Measurements from ENCODE around the gene MAP3K21. TPM values are rescaled to one million over a fixed set of nuclear protein-coding genes. Genes with fewer than 3 reads are reported as not detected.
A peak's percentile ranks its signal among the peaks of the same experiment; 100 is the strongest.

Gene MAP3K21
- 11.0 TPM for polyA plus RNA-seq
- long read RNA-seq, donor 1: 0 reads
- long read RNA-seq, donor 2, full-length matches to known transcripts: 2 of 2 reads
- long read RNA-seq, donor 2, partial matches to known transcripts: 0 of 2 reads
- long read RNA-seq, donor 2, other reads (novel, unspliced or antisense): 0 of 2 reads
- long read RNA-seq, donor 3: 0 reads
- long read RNA-seq, donor 4: 0 reads
- long read RNA-seq, donor 5, full-length matches to known transcripts: 2 of 2 reads
- long read RNA-seq, donor 5, partial matches to known transcripts: 0 of 2 reads
- long read RNA-seq, donor 5, other reads (novel, unspliced or antisense): 0 of 2 reads
- long read RNA-seq, donor 6, full-length matches to known transcripts: 1 of 8 reads
- long read RNA-seq, donor 6, partial matches to known transcripts: 7 of 8 reads
- long read RNA-seq, donor 6, other reads (novel, unspliced or antisense): 0 of 8 reads
- long read RNA-seq, donor 7: 0 reads
- long read RNA-seq, donor 8: 0 reads
- long read RNA-seq, donor 9, full-length matches to known transcripts: 1 of 1 reads
- long read RNA-seq, donor 9, partial matches to known transcripts: 0 of 1 reads
- long read RNA-seq, donor 9, other reads (novel, unspliced or antisense): 0 of 1 reads
- long read RNA-seq, donor 10, full-length matches to known transcripts: 3 of 3 reads
- long read RNA-seq, donor 10, partial matches to known transcripts: 0 of 3 reads
- long read RNA-seq, donor 10, other reads (novel, unspliced or antisense): 0 of 3 reads
- long read RNA-seq, donor 11: 0 reads

DNA sequence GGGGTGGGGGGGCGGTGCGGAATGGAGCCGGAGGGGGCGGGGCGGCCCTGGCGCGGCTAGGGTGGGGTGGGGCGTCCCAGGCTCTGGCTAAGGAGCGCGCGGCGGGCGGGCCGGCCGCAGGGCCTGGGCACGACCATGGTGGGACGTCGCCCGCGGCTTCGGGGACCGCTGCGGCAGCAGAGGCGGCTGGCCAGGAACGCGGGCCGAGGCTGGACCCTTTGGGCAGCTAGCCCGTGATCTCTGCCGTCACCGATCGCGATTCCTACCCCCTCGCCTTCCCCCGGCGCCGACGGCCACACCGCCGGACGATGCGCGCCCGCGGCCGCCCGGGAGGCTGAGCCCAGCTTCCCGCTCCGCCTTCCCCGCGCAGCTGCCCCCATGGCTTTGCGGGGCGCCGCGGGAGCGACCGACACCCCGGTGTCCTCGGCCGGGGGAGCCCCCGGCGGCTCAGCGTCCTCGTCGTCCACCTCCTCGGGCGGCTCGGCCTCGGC, at the start of gene MAP3K21:
TSS of gene MAP3K21 (plus strand) at position 74 of the 491 bp plus-strand sequence. CDS start at position 379, 305 bp downstream.
- Histone ChIP-seq H3K4me3 (ENCODE audit: low read length) (peak within 1 kb of the TSS; percentile 51), H3K4me1 (ENCODE audit: control insufficient read depth, insufficient read depth, low read length) (no peaks in the 10 kb centered on the region), H3K9me3 (ENCODE audit: control insufficient read depth, low read depth, low read length) (no peaks in the 10 kb centered on the region), H3K36me3 (ENCODE audit: control insufficient read depth, insufficient read depth, low read length) (no peaks in the 10 kb centered on the region), H3K27ac (ENCODE audit: low read length) (peak within 1 kb of the TSS; percentile 30), H3K27me3 (ENCODE audit: control insufficient read depth, insufficient read depth, low read length) (peaks cover 6% of the 10 kb centered on the region)
- no CpG with 5 or more reads among the region's 68 CpGs for WGBS (ENCODE audit: insufficient coverage, low lambda C conversion rate)
- peak in 1 of 2 donors; percentile 79 for DNase-seq

DNA sequence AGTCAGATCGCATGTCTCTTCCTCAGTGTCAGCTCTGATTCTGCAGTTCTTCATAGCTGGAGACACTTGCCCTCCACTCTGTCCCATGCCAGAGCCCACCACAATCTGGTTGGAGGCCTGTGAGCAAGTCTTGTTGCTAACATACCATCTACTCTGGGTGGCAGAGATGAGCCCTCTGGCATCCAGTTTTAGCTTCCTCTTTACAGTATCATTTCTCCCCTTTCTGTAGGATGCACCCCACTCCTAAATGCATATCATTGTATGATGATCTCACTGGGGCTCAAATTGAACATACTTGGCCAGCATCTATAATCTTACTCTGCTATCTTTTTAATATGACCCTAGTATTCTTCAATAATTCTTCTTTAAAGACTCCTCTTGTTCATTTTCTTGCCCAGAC, 48.9 kb upstream of the MAP3K21 start:
- no peak for DNase-seq
- no peaks in the 10 kb centered on the region for H3K27me3 ChIP-seq (ENCODE audit: control insufficient read depth, insufficient read depth, low read length)
- no peaks in the 10 kb centered on the region for H3K9me3 ChIP-seq (ENCODE audit: control insufficient read depth, low read depth, low read length)
- no peak overlapping the region for H3K4me3 ChIP-seq (ENCODE audit: low read length)
- H3K27ac ChIP-seq (ENCODE audit: low read length): no peak overlapping the region
- no peaks in the 10 kb centered on the region for H3K4me1 ChIP-seq (ENCODE audit: control insufficient read depth, insufficient read depth, low read length)
- H3K36me3 ChIP-seq (ENCODE audit: control insufficient read depth, insufficient read depth, low read length): no peaks in the 10 kb centered on the region
- no CpG with 5 or more reads among the region's 1 CpG for WGBS (ENCODE audit: insufficient coverage, low lambda C conversion rate)

DNA sequence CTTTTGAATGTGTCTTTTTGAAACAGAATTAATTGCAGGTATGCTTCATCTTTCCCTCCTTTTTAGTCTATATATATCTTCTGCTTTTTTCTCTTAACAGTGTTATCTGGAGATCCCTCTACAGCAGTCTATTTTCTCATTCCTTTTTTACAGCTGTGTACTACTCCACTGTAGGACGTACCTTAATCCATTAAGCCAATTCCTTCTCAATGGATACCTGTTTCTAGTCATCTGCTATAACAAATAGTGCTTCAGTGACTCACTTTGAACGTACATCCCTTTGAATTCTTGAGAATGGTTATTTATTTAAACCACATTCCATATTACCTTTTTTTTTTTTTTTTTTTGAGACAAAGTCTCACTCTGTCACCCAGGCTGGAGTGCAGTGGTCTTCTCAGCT, 47.6 kb upstream of the MAP3K21 start:
- no peak overlapping the region for H3K4me3 ChIP-seq (ENCODE audit: low read length)

DNA sequence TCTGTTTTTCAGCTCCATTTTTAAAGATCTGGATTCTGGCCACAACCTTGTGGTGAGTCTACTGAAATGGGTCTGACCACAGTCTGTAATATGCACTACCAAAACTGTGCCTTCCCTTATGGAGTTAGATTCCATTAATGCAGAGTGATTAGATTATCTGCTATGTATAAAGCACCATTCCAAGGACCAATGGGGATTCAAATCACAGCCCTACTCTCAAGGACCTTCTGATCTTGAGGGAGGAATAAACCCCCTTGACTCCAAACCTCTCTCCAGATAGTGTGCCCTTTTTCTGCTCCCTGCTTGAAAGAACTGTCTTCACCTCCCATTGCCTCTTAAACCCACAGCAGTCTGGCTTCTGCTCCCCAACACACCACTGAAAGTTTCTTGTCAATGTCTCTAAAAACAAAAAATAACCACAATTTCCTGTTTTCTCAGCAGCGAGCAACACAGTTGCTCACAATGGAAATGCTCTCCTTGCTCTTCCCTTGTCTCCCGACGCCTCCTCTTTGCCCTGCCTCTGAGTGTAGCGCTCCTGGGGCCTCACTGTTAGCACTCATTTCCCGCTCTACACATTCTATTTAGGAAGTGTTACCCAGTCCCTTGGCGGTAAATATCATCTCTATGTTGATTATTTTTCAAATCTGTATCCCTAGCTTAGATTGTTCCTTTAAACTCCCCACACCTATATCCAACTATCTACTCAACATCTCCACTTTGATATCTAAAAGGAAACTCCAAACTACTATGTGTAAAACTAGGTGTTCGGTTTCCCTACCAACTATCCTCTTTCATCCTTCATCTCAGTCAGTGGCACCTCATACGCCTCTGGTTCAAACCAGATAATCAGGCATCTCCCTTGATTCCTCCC, 45.6 kb upstream of the MAP3K21 start:
- H3K36me3 ChIP-seq (ENCODE audit: control insufficient read depth, insufficient read depth, low read length): no peaks in the 10 kb centered on the region
- no peak overlapping the region for H3K27ac ChIP-seq (ENCODE audit: low read length)
- 90% methylated on average over 2 of the region's 8 CpGs for WGBS (ENCODE audit: insufficient coverage, low lambda C conversion rate)
- no peak for DNase-seq
- H3K9me3 ChIP-seq (ENCODE audit: control insufficient read depth, low read depth, low read length): no peaks in the 10 kb centered on the region
- H3K27me3 ChIP-seq (ENCODE audit: control insufficient read depth, insufficient read depth, low read length): no peaks in the 10 kb centered on the region
- H3K4me1 ChIP-seq (ENCODE audit: control insufficient read depth, insufficient read depth, low read length): no peaks in the 10 kb centered on the region
- H3K4me3 ChIP-seq (ENCODE audit: low read length): no peak overlapping the region

More for the DNA sequence above, 47.6 kb upstream of the MAP3K21 start:
- no peak for DNase-seq
- Histone ChIP-seq H3K9me3 (ENCODE audit: control insufficient read depth, low read depth, low read length) (no peaks in the 10 kb centered on the region), H3K27me3 (ENCODE audit: control insufficient read depth, insufficient read depth, low read length) (no peaks in the 10 kb centered on the region), H3K27ac (ENCODE audit: low read length) (no peak overlapping the region), H3K4me1 (ENCODE audit: control insufficient read depth, insufficient read depth, low read length) (no peaks in the 10 kb centered on the region), H3K36me3 (ENCODE audit: control insufficient read depth, insufficient read depth, low read length) (no peaks in the 10 kb centered on the region)
- WGBS (ENCODE audit: insufficient coverage, low lambda C conversion rate): 100% methylated on average over 1 of the region's 2 CpGs

DNA sequence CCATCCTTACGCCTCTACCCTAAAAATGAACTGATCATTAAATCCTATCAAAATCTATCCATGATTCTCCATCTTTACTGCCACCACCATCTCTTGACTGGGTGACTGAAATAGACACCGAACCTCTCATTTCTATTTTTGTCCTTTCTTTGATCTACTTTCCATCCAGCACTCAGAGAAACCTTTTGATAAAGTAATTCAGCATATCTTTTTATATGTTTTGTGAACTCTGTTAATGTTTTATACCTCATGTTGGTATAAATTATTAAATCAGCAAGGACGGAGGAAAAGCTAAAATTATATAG, 45.0 kb upstream of the MAP3K21 start:
- WGBS (ENCODE audit: insufficient coverage, low lambda C conversion rate): 100% methylated on average over 2 of the region's 3 CpGs
- Histone ChIP-seq H3K27me3 (ENCODE audit: control insufficient read depth, insufficient read depth, low read length) (no peaks in the 10 kb centered on the region), H3K27ac (ENCODE audit: low read length) (no peak overlapping the region)

DNA sequence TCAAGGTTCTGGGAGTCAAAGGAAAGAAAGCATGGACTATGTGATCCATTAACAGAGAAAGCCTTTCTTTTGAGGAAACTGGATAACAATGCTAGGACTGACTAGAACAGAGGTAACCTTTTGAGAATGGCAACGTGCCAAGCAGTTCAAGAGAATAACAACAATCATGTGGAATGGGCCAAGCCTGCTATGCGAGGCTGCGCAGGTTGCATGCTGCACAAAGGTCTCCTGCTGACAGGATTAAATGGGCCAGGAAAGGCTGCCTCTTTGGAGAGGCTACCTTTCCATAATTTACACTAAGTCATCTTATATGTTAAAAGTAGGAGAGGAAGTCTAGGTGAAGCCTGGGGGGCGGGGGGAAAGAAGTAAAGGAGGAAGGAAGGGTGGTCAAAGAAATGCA, 37.8 kb upstream of the MAP3K21 start:
- no peaks in the 10 kb centered on the region for H3K36me3 ChIP-seq (ENCODE audit: control insufficient read depth, insufficient read depth, low read length)
- no peaks in the 10 kb centered on the region for H3K4me1 ChIP-seq (ENCODE audit: control insufficient read depth, insufficient read depth, low read length)
- no peaks in the 10 kb centered on the region for H3K27me3 ChIP-seq (ENCODE audit: control insufficient read depth, insufficient read depth, low read length)
- no peak for DNase-seq
- H3K9me3 ChIP-seq (ENCODE audit: control insufficient read depth, low read depth, low read length): no peaks in the 10 kb centered on the region
- WGBS (ENCODE audit: insufficient coverage, low lambda C conversion rate): 86% methylated on average over 2 of the region's 4 CpGs
- no peak overlapping the region for H3K27ac ChIP-seq (ENCODE audit: low read length)
- no peak overlapping the region for H3K4me3 ChIP-seq (ENCODE audit: low read length)

More for the DNA sequence above, 45.0 kb upstream of the MAP3K21 start:
- Histone ChIP-seq H3K36me3 (ENCODE audit: control insufficient read depth, insufficient read depth, low read length) (no peaks in the 10 kb centered on the region), H3K9me3 (ENCODE audit: control insufficient read depth, low read depth, low read length) (no peaks in the 10 kb centered on the region), H3K4me1 (ENCODE audit: control insufficient read depth, insufficient read depth, low read length) (no peaks in the 10 kb centered on the region), H3K4me3 (ENCODE audit: low read length) (no peak overlapping the region)
- no peak for DNase-seq

DNA sequence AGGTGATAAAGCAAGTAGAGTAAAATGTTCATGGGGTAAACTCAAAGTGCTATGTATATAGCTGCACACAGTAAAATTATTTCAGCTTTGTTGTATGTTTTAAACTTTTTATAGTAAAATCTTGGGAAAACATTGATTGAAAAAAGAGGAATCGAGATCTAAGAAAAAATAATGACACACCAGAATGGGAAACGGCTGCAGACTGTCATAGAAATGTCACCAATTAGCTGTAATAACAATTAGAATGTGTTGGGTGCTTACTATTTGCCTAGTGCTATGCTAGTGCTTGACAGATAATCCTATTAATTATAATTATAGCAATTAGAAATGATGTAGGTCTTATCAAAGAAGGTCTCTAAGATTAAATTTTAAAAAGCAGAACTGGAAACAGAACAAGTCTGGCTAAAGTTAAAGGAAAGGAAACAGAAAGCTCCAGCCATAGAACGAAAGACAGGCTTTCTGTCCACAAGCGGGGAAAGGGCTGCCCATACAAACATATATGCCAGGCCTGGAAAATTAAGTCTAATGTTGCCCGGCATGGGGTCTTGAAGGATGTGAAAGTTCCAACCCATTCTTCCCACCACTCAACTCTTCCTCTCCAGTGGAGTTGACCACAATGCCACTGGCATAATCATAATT, 37.0 kb upstream of the MAP3K21 start:
- Histone ChIP-seq H3K4me1 (ENCODE audit: control insufficient read depth, insufficient read depth, low read length) (no peaks in the 10 kb centered on the region), H3K27me3 (ENCODE audit: control insufficient read depth, insufficient read depth, low read length) (no peaks in the 10 kb centered on the region), H3K36me3 (ENCODE audit: control insufficient read depth, insufficient read depth, low read length) (no peaks in the 10 kb centered on the region), H3K4me3 (ENCODE audit: low read length) (no peak overlapping the region), H3K9me3 (ENCODE audit: control insufficient read depth, low read depth, low read length) (no peaks in the 10 kb centered on the region), H3K27ac (ENCODE audit: low read length) (no peak overlapping the region)
- 83% methylated on average over 2 of the region's 5 CpGs for WGBS (ENCODE audit: insufficient coverage, low lambda C conversion rate)
- DNase-seq: no peak

DNA sequence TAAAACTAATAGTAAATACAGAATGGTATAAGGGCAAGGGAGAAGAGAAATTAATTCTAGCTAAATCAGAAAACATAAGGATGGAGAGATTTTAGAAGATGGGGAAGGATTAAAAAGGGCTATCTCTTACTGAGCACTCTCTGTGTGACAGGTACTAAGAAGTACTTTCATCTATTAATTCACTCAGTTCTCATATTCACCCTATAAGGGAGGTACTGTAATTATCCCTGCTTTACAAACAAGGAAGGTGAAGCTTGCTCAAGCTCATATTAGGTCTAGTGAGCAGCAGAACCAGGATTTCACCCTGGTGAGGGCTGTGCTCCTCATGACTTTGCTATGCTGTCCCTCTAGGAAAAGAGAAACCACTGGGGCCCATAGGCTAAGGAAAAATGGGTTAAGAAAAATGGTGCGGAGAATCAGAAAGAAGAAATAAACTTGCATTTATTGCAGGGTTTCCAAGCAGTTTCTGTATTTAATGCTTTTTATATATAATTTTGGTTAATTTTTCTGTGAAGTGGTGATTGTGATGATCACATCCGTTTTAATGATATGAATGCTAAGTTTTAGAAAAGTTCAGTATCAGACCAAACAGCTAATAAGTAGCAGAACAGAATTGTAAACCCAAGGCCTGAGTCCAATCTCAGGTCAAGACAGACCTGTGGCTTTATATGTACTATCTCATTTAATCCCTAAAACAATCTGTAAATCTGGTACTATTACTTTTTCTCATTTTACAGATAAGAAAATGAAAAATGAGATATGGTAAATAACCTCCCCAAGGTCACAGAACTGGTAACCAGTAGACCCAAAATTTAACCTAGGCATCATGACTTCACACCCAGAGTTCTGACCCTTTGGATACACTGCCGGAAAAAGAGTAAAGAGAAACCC, 33.7 kb upstream of the MAP3K21 start:
- H3K27me3 ChIP-seq (ENCODE audit: control insufficient read depth, insufficient read depth, low read length): peaks cover 4% of the 10 kb centered on the region
- H3K9me3 ChIP-seq (ENCODE audit: control insufficient read depth, low read depth, low read length): no peaks in the 10 kb centered on the region
- DNase-seq: no peak
- H3K27ac ChIP-seq (ENCODE audit: low read length): no peak overlapping the region
- H3K36me3 ChIP-seq (ENCODE audit: control insufficient read depth, insufficient read depth, low read length): no peaks in the 10 kb centered on the region
- H3K4me3 ChIP-seq (ENCODE audit: low read length): no peak overlapping the region
- peaks cover 3% of the 10 kb centered on the region for H3K4me1 ChIP-seq (ENCODE audit: control insufficient read depth, insufficient read depth, low read length)
- 100% methylated on average over 1 of the region's 3 CpGs for WGBS (ENCODE audit: insufficient coverage, low lambda C conversion rate)

DNA sequence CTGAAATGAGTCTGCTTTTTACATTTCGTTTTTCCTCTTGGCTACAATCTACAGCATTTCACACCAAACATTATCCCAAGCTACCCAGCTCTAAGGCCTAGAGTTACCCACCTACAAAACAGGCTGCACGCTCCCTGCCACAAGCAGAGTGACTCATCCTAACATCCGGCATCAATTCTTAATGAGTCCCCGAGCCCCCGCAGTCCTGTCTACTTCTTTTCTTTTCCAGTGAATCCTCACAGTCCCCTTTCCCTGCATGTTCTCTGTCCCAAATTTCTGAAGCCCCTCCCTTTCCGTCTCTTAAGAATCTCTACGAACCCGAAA, 32.6 kb upstream of the MAP3K21 start:
- peaks cover 4% of the 10 kb centered on the region for H3K27me3 ChIP-seq (ENCODE audit: control insufficient read depth, insufficient read depth, low read length)
- H3K27ac ChIP-seq (ENCODE audit: low read length): no peak overlapping the region
- no peaks in the 10 kb centered on the region for H3K9me3 ChIP-seq (ENCODE audit: control insufficient read depth, low read depth, low read length)
- H3K4me3 ChIP-seq (ENCODE audit: low read length): peak overlapping the region; percentile 48
- H3K36me3 ChIP-seq (ENCODE audit: control insufficient read depth, insufficient read depth, low read length): no peaks in the 10 kb centered on the region
- no CpG with 5 or more reads among the region's 8 CpGs for WGBS (ENCODE audit: insufficient coverage, low lambda C conversion rate)
- DNase-seq: no peak
- H3K4me1 ChIP-seq (ENCODE audit: control insufficient read depth, insufficient read depth, low read length): peaks cover 3% of the 10 kb centered on the region
